SU-DHL-6 (cell line): ENCODE measurements around the gene LGALS1.

Experiments used
- H2AFZ ChIP-seq: fragments of 200-600 bp; sonication (generic); 2 replicates; pipeline ENCODE4 v1.6.1; 2014; ENCODE audit warnings: low read depth, mild to moderate bottlenecking, moderate library complexity, mixed read lengths, antibody characterized with exemption, low read length; ENCODE audit not compliant: severe bottlenecking
- H3F3A ChIP-seq: fragments of 200-600 bp; shearing (Covaris generic); 2 replicates; pipeline ENCODE4 v1.6.0; 2016; ENCODE audit warnings: antibody characterized with exemption, mild to moderate bottlenecking; ENCODE audit not compliant: insufficient read depth
- H3K27ac ChIP-seq: fragments of 200-600 bp; sonication (generic); 2 replicates; pipeline ENCODE4 v1.5.1; 2016; ENCODE audit warnings: low read depth, mild to moderate bottlenecking, low read length, moderate library complexity, mixed read lengths
- H3K27me3 ChIP-seq: fragments of 200-600 bp; sonication (generic), shearing (Covaris generic); 2 replicates; pipeline ENCODE4 v1.6.0; 2014; ENCODE audit warnings: mild to moderate bottlenecking, low read length
- H3K36me3 ChIP-seq: fragments of 200-600 bp; sonication (generic); 2 replicates; pipeline ENCODE4 v1.6.1; 2014; ENCODE audit warnings: mild to moderate bottlenecking, low read length, mixed read lengths
- H3K4me2 ChIP-seq: fragments of 300-600, 200-600 bp; shearing (Covaris generic), sonication (generic); 2 replicates; pipeline ENCODE4 v1.6.0; 2014; ENCODE audit warnings: low read length, low read depth, mild to moderate bottlenecking; ENCODE audit not compliant: poor library complexity, severe bottlenecking
- H3K4me3 ChIP-seq: fragments of 200-600 bp; sonication (generic); 2 replicates; pipeline ENCODE4 v1.5.1; 2014; ENCODE audit warnings: antibody characterized with exemption, low read length, mild to moderate bottlenecking, mixed read lengths; ENCODE audit not compliant: insufficient read depth, poor library complexity, severe bottlenecking
- H3K79me2 ChIP-seq: fragments of 200-600 bp; sonication (generic); 2 replicates; pipeline ENCODE4 v1.6.1; 2014; ENCODE audit warnings: mild to moderate bottlenecking, low read length, moderate library complexity; ENCODE audit not compliant: insufficient read depth
- H3K9ac ChIP-seq: fragments of 200-600 bp; sonication (generic); 2 replicates; pipeline ENCODE4 v1.7.0; 2014; ENCODE audit warnings: mild to moderate bottlenecking, low read length
- H3K9me2 ChIP-seq: fragments of 200-600 bp; sonication (generic); replicated peaks from 2 replicates; pipeline ENCODE4 v1.6.1; 2014; ENCODE audit warnings: low read length; ENCODE audit not compliant: insufficient read depth
- H3K9me3 ChIP-seq: fragments of 200-600 bp; sonication (generic); 2 replicates; pipeline ENCODE4 v1.6.1; 2014; ENCODE audit warnings: low read length, mixed read lengths; ENCODE audit not compliant: insufficient read depth
- H4K20me1 ChIP-seq: fragments of 200-600 bp; sonication (generic); 2 replicates; pipeline ENCODE4 v1.6.1; 2014; ENCODE audit warnings: low read depth, mild to moderate bottlenecking, antibody characterized with exemption, low read length, moderate library complexity, mixed read lengths
- EZH2phosphoT487 ChIP-seq: fragments of 200-600 bp; sonication (generic), shearing (Covaris generic); conservative IDR thresholded peaks from 2 replicates; pipeline ENCODE4 v1.6.1; 2018; ENCODE audit warnings: mild to moderate bottlenecking, antibody characterized with exemption, low read length, moderate library complexity, mixed read lengths
- TF ChIP-seq, protein P1 (sequence below): fragments of 200-600 bp; sonication (generic); IDR thresholded peaks from one replicate; pipeline ENCODE4 v1.5.1; 2017; ENCODE audit warnings: antibody characterized with exemption, mild to moderate bottlenecking, low read length, moderate library complexity; ENCODE audit not compliant: insufficient read depth, poor library complexity, severe bottlenecking

LGALS1 gene

GRCh38 chr22:37665487-37665886, 9.9 kb upstream of the LGALS1 start:
- H3K27ac ChIP-seq, result no peak overlapping the region
- no peak overlapping the region for H3K4me3 ChIP-seq
- H4K20me1 ChIP-seq, result peaks cover 3% of the 10 kb centered on the region; the same call in 1 of the 2 replicates
- H3F3A ChIP-seq, result peaks cover 10% of the 10 kb centered on the region
- no peaks in the 10 kb centered on the region for H3K9me3 ChIP-seq
- TF ChIP-seq, protein P1, sequence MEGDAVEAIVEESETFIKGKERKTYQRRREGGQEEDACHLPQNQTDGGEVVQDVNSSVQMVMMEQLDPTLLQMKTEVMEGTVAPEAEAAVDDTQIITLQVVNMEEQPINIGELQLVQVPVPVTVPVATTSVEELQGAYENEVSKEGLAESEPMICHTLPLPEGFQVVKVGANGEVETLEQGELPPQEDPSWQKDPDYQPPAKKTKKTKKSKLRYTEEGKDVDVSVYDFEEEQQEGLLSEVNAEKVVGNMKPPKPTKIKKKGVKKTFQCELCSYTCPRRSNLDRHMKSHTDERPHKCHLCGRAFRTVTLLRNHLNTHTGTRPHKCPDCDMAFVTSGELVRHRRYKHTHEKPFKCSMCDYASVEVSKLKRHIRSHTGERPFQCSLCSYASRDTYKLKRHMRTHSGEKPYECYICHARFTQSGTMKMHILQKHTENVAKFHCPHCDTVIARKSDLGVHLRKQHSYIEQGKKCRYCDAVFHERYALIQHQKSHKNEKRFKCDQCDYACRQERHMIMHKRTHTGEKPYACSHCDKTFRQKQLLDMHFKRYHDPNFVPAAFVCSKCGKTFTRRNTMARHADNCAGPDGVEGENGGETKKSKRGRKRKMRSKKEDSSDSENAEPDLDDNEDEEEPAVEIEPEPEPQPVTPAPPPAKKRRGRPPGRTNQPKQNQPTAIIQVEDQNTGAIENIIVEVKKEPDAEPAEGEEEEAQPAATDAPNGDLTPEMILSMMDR, result no peak
- no peak for TF ChIP-seq EZH2phosphoT487
- H3K9me2 ChIP-seq, result no peaks in the 10 kb centered on the region
- H3K9ac ChIP-seq, result no peak overlapping the region
- peaks cover 53% of the 10 kb centered on the region for H3K79me2 ChIP-seq
- H2AFZ ChIP-seq, result no peak overlapping the region
- H3K36me3 ChIP-seq, result no peaks in the 10 kb centered on the region
- no peak overlapping the region for H3K4me2 ChIP-seq
- H3K27me3 ChIP-seq, result no peaks in the 10 kb centered on the region

DNA sequence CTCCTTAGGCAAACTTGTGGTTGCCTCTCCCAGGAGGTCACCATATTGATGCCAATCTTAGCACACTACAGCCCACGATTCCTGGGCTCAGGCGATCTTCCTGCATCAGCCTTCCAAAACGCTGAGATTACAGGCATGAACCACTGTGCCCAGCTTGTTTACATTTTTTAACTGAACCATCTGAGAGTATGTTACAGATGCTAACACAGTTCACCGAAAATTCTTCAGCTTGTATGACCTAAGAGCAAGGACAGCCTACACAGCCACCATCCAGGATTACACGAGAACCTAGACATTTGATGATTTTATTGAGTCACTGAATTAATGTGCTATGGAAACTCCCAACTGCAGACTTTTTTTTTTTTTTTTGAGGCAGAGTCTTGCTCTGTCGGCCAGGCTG, 5.8 kb upstream of the LGALS1 start:
- H2AFZ ChIP-seq, result no peak overlapping the region
- no peaks in the 10 kb centered on the region for H4K20me1 ChIP-seq
- TF ChIP-seq, protein P1, result no peak
- TF ChIP-seq EZH2phosphoT487, result no peak
- no peak overlapping the region for H3K9ac ChIP-seq
- no peaks in the 10 kb centered on the region for H3K36me3 ChIP-seq
- no peak overlapping the region for H3K4me2 ChIP-seq
- peaks cover 17% of the 10 kb centered on the region for H3K79me2 ChIP-seq
- H3K4me3 ChIP-seq, result no peak overlapping the region
- no peaks in the 10 kb centered on the region; the same call in 1 of the 2 replicates for H3F3A ChIP-seq
- no peaks in the 10 kb centered on the region for H3K9me3 ChIP-seq
- H3K27ac ChIP-seq, result no peak overlapping the region
- H3K9me2 ChIP-seq, result no peaks in the 10 kb centered on the region
- H3K27me3 ChIP-seq, result no peaks in the 10 kb centered on the region

- Histone ChIP-seq H3K4me2 (no peak overlapping the region), H4K20me1 (no peaks in the 10 kb centered on the region), H3K4me3 (no peak overlapping the region), H2AFZ (no peak overlapping the region), H3K27me3 (no peaks in the 10 kb centered on the region), H3F3A (peaks cover 11% of the 10 kb centered on the region), H3K9me2 (no peaks in the 10 kb centered on the region), H3K9ac (no peak overlapping the region), H3K9me3 (no peaks in the 10 kb centered on the region), H3K27ac (no peak overlapping the region), H3K36me3 (no peaks in the 10 kb centered on the region), H3K79me2 (no peaks in the 10 kb centered on the region)
- TF ChIP-seq, protein P1, result no peak
- no peak for TF ChIP-seq EZH2phosphoT487
Measured at GRCh38 chr22:37672206-37672919, 3.1 kb upstream of the LGALS1 start.
